H1 (cell line): ENCODE measurements around the gene WDR53.

ENCODE experiments used
- BRCA1 ChIP-seq: IDR thresholded peaks from 2 replicates; pipeline ENCODE4 v1.6.1; 2012; ENCODE audit warnings: low read depth, low read length, improper control_type of control experiment
- GABPA ChIP-seq: IDR thresholded peaks from 2 replicates; pipeline ENCODE4 v1.6.1; 2011; ENCODE audit warnings: mild to moderate bottlenecking, low read length, moderate library complexity, borderline replicate concordance; ENCODE audit not compliant: insufficient read depth
- KDM1A ChIP-seq: fragments of 200-600, 300-600 bp; sonication (generic); IDR thresholded peaks from 2 replicates; pipeline ENCODE4 v1.7.1; 2016; ENCODE audit warnings: mild to moderate bottlenecking, low read length, borderline replicate concordance
- POLR2A ChIP-seq, 2 experiments: IDR thresholded peaks; 1 replicate in 1 of 2; 2 replicates in 1 of 2; pipeline ENCODE4 v1.6.1; 2011; ENCODE audit warnings: low read depth in 2 of 2, low read length in 2 of 2, mild to moderate bottlenecking in 2 of 2; ENCODE audit errors: control extremely low read depth in 1 of 2
- TF ChIP-seq, protein P1 (sequence below): IDR thresholded peaks from 2 replicates; pipeline ENCODE4 v1.6.1; 2012; ENCODE audit warnings: inconsistent platforms

DNA sequence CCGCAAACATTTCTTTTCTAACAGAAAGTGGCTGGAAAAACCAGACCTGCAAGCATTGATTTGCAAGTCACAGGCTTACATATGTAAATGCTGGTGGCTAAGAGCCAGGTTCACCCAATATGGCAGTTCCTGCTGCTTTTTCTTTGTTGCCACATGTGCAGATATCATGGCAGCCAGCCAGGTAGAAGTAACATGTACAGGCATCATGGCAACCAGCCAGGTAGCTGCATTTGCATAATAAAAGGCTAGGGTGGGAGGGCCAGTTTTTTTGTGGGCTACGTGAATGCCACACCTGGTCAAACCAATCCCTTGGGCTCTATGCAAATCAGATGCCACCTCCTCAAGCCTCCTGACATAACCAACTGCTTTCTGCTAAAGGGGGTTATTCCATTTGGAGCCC is 50.4 kb downstream of the WDR53 start:
- TF ChIP-seq POLR2A (IDR thresholded peaks at IDR 0.05; ENCODE audit: control extremely low read depth in 1 of 2, low read depth in 2 of 2, low read length in 2 of 2), result no peak
- no peak for TF ChIP-seq GABPA
- TF ChIP-seq BRCA1, result no peak
- TF ChIP-seq, protein P1, sequence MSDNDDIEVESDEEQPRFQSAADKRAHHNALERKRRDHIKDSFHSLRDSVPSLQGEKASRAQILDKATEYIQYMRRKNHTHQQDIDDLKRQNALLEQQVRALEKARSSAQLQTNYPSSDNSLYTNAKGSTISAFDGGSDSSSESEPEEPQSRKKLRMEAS, result no peak
- no peak for TF ChIP-seq KDM1A
